IMR-90 (cell line): ENCODE results near the gene COX6A2.

Experiments used
- BHLHE40 ChIP-seq: fragments of 150-350 bp; IDR thresholded peaks from 2 replicates; pipeline ENCODE4 v1.6.1; 2016; ENCODE audit warnings: mild to moderate bottlenecking, low read depth, low read length
- CEBPB ChIP-seq: IDR thresholded peaks from 2 replicates; pipeline ENCODE4 v1.6.1; 2012; ENCODE audit warnings: low read depth, low read length, improper control_type of control experiment
- CHD1 ChIP-seq: IDR thresholded peaks from 2 replicates; pipeline ENCODE4 v1.6.1; 2012; ENCODE audit warnings: low read depth, low read length, improper control_type of control experiment
- CTCF ChIP-seq: conservative IDR thresholded peaks from 2 replicates; pipeline ENCODE4 v1.5.1; 2012; ENCODE audit warnings: mild to moderate bottlenecking, low read depth, low read length, improper control_type of control experiment
- MAZ ChIP-seq: IDR thresholded peaks from 2 replicates; pipeline ENCODE4 v1.6.1; 2012; ENCODE audit warnings: low read depth, mild to moderate bottlenecking, low read length, improper control_type of control experiment, moderate library complexity, borderline replicate concordance
- MXI1 ChIP-seq: IDR thresholded peaks from 2 replicates; pipeline ENCODE4 v1.6.1; 2012; ENCODE audit warnings: low read depth, mild to moderate bottlenecking, low read length, moderate library complexity, borderline replicate concordance
- NFE2L2 ChIP-seq: fragments of 150-350 bp; IDR thresholded peaks from 2 replicates; pipeline ENCODE4 v1.6.1; 2016; ENCODE audit warnings: low read depth, mild to moderate bottlenecking, low read length
- POLR2A ChIP-seq: IDR thresholded peaks from 2 replicates; pipeline ENCODE4 v1.6.1; 2012; ENCODE audit warnings: mild to moderate bottlenecking, low read depth, low read length
- RAD21 ChIP-seq: IDR thresholded peaks from 2 replicates; pipeline ENCODE4 v1.6.1; 2012; ENCODE audit warnings: low read length, improper control_type of control experiment
- SMC3 ChIP-seq: fragments of 150-350 bp; IDR thresholded peaks from 2 replicates; pipeline ENCODE4 v1.6.1; 2016; ENCODE audit warnings: low read depth, mild to moderate bottlenecking, antibody characterized with exemption, low read length, moderate library complexity
- USF2 ChIP-seq: fragments of 150-350 bp; IDR thresholded peaks from 2 replicates; pipeline ENCODE4 v1.6.1; 2017; ENCODE audit warnings: mild to moderate bottlenecking, antibody characterized with exemption, low read length, low read depth

DNA sequence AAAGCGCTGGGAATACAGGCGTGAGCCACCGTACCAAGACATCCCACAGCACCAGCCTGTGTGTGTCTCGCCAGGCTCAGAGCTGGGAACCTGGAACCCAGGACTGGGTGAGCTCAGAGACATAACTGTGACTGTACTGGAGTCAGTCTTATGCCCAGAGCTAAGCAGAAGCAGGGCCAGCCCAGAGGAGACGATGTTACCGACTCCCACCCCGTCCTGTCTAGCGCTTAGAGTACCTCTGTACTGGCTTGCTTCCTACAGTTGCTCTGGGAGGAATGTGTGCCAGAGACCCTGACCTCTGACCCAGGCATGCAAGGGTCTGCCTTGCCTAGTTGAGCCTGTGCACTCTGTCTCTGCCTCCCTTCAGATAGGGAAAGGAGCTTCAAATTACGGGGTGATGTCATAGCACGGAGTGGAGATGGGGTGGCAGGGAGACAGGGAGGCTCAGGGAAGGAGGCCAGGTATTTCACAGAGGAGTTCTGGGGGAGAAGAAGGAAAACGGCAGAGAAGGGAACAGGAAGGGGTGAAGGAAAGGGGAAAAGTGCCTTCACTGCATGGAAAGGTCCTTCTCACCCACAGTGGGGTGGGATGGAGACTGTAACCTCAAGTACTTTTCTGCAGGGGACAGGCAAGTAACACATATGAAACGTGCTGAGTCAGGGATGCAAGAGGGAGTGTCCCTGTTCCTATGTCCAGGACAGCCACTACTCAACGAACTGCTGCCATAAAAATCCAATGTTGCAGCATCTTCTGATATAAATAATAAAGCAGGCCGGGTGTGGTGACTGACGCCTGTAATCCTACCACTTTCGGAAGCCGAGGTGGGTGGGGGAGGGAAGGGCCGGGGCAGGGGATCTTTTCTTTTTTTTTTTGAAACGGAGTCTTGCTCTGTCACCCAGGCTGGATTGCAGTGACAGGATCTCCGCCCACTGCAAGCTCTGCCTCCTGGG, 25.4 kb upstream of the COX6A2 start:
- TF ChIP-seq CTCF (no peak), SMC3 (no peak), CEBPB (no peak), POLR2A (no peak), MAZ (no peak), MXI1 (no peak), NFE2L2 (no peak), RAD21 (no peak), BHLHE40 (no peak), CHD1 (no peak), USF2 (no peak)
